HepG2 (cell line): Measurements from ENCODE around the gene TMEM125. TPM values are rescaled to one million over a fixed set of nuclear protein-coding genes. Genes with fewer than 3 reads are reported as not detected.

Experiments
- BHLHE40 ChIP-seq: IDR thresholded peaks from 2 replicates; pipeline ENCODE4 v1.6.1; 2011; ENCODE audit warnings: low read length, improper control_type of control experiment
- CBFB ChIP-seq: sonication (generic); formaldehyde crosslinking; IDR thresholded peaks from 2 replicates; pipeline ENCODE4 v1.4.0; 2020; ENCODE audit warnings: missing genetic modification reagents
- EZH2 ChIP-seq: conservative IDR thresholded peaks from 2 replicates; pipeline ENCODE4 v1.6.1; 2012; ENCODE audit warnings: mild to moderate bottlenecking, low read depth, low read length, moderate library complexity
- JARID2 ChIP-seq: sonication (generic); formaldehyde crosslinking; IDR thresholded peaks from 2 replicates; pipeline ENCODE4 v1.8.1; 2023; ENCODE audit warnings: missing genetic modification reagents, inconsistent platforms; ENCODE audit not compliant: insufficient replicate concordance
- MBD4 ChIP-seq: IDR thresholded peaks from 2 replicates; pipeline ENCODE4 v1.6.1; 2012; ENCODE audit warnings: low read length, inconsistent platforms, borderline replicate concordance
- MEF2D ChIP-seq: sonication (generic); formaldehyde crosslinking; IDR thresholded peaks from 2 replicates; pipeline ENCODE4 v1.5.1; 2020; ENCODE audit warnings: mild to moderate bottlenecking, missing genetic modification reagents
- SP1 ChIP-seq, 2 experiments: fragments of 450-650 bp in 1 of 2; sonication (generic) in 1 of 2; formaldehyde crosslinking in 1 of 2; IDR thresholded peaks; 2 replicates each; pipeline versions ENCODE4 v1.4.0 to v1.6.1; 2016 to 2020; ENCODE audit warnings: missing genetic modification reagents in 1 of 2
- TBL1XR1 ChIP-seq: fragments of 150-350 bp; IDR thresholded peaks from 2 replicates; pipeline ENCODE4 v1.6.1; 2014; ENCODE audit warnings: borderline replicate concordance, low read length; ENCODE audit not compliant: partially characterized antibody
- TBX3 ChIP-seq: fragments of 450-650 bp; IDR thresholded peaks from 2 replicates; pipeline ENCODE4 v1.6.1; 2017; ENCODE audit warnings: antibody characterized with exemption, mild to moderate bottlenecking, inconsistent platforms, borderline replicate concordance
- TCF7L2 ChIP-seq: IDR thresholded peaks from 2 replicates; pipeline ENCODE4 v1.6.1; 2011; ENCODE audit warnings: mild to moderate bottlenecking, low read depth, low read length, moderate library complexity
- ZFYVE20 ChIP-seq: sonication (generic); formaldehyde crosslinking; IDR thresholded peaks from 2 replicates; pipeline ENCODE4 v1.8.0; 2023; ENCODE audit warnings: low read depth, mild to moderate bottlenecking, moderate library complexity, missing genetic modification reagents, borderline replicate concordance
- ZNF331 ChIP-seq: sonication (generic); formaldehyde crosslinking; IDR thresholded peaks from 2 replicates; pipeline ENCODE4 v1.4.0; 2020; ENCODE audit warnings: missing genetic modification reagents
- ZNF335 ChIP-seq: sonication (generic); formaldehyde crosslinking; IDR thresholded peaks from 2 replicates; pipeline ENCODE4 v1.4.0; 2020; ENCODE audit warnings: missing genetic modification reagents
- ZNF451 ChIP-seq: sonication (generic); formaldehyde crosslinking; IDR thresholded peaks from 2 replicates; pipeline ENCODE4 v1.5.0; 2020; ENCODE audit warnings: mild to moderate bottlenecking, missing genetic modification reagents
- ZNF746 ChIP-seq: sonication (generic); formaldehyde crosslinking; IDR thresholded peaks from 2 replicates; pipeline ENCODE4 v1.8.0; 2022; ENCODE audit warnings: mild to moderate bottlenecking, missing genetic modification reagents
- ZSCAN25 ChIP-seq: sonication (generic); formaldehyde crosslinking; IDR thresholded peaks from 2 replicates; pipeline ENCODE4 v1.8.0; 2022; ENCODE audit warnings: mild to moderate bottlenecking, missing genetic modification reagents
- polyA plus RNA-seq, 8 experiments: library from polyadenylated mRNA; depleted of rRNA in 3 of 8; stranded (reverse) in 7 of 8; unstranded in 1 of 8; fragments of >200 nt; fragmentation: Illumina TruSeq in 4 of 8; extraction: Trizol in 4 of 8; gene quantifications; 2 replicates each; pipeline versions ENCODE4 v1.2.1 to v1.2.3, GENCODE V29; 2011 to 2016; ENCODE audit warnings: low read depth in 4 of 8, missing spikeins in 1 of 8, mixed read lengths in 1 of 8; ENCODE audit not compliant: insufficient read depth in 1 of 8
- total RNA-seq, 5 experiments: library from RNA; depleted of rRNA; stranded (reverse); fragments of >200 nt; fragmentation: Illumina TruSeq; extraction: Trizol; gene quantifications; 2 replicates each; pipeline ENCODE4 v1.2.3, GENCODE V29; 2016; ENCODE audit warnings: low read depth in 1 of 5
- TF ChIP-seq, protein P1 (sequence below): sonication (generic); formaldehyde crosslinking; IDR thresholded peaks from 2 replicates; pipeline ENCODE4 v1.4.0; 2020; ENCODE audit warnings: missing genetic modification reagents
- TF ChIP-seq, protein P2 (sequence below): IDR thresholded peaks from 2 replicates; pipeline ENCODE4 v1.6.1; 2016; ENCODE audit warnings: control low read depth
- TF ChIP-seq, protein P3 (sequence below): sonication (generic); formaldehyde crosslinking; IDR thresholded peaks from 2 replicates; pipeline ENCODE4 v1.4.0; 2020; ENCODE audit warnings: missing genetic modification reagents, borderline replicate concordance
- TF ChIP-seq, protein P4 (sequence below): IDR thresholded peaks from 2 replicates; pipeline ENCODE4 v1.6.1; 2016; ENCODE audit warnings: low read depth, borderline replicate concordance
- TF ChIP-seq, protein P5 (sequence below): sonication (generic); formaldehyde crosslinking; IDR thresholded peaks from 2 replicates; pipeline ENCODE4 v1.5.1; 2020; ENCODE audit warnings: mild to moderate bottlenecking, moderate library complexity, missing genetic modification reagents
- TF ChIP-seq, protein P6 (sequence below): sonication (generic); formaldehyde crosslinking; IDR thresholded peaks from 2 replicates; pipeline ENCODE4 v1.5.0; 2020; ENCODE audit warnings: missing genetic modification reagents

The TMEM125 gene
- total and polyA plus RNA-seq, 2 of the 13 experiments (the other 11 are each of a cell fraction or from before 2014, with no cell fraction given): 0.03 TPM; not detected in 1

DNA sequence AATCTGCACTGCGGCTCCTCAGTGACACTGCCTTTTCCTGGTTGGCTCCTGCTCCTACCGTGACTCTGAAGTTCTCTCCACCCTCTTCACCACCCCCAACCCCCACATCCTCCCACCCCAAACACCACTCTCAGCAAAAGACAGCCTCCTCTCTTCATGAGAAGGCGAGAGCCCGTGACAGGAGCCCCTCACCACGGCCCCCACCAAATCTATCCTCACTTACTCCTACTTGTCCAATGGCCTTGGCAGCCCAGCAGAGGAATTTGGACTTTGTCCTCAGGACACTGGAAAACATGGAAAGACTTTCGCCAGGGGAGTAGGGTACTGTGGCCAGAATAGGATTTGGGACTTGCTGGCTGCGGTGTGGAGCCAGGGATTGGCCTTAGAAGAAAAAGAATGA lies 6.9 kb downstream of the TMEM125 start (continued):
- TF ChIP-seq, protein P1, sequence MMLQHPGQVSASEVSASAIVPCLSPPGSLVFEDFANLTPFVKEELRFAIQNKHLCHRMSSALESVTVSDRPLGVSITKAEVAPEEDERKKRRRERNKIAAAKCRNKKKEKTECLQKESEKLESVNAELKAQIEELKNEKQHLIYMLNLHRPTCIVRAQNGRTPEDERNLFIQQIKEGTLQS (CRISPR knock-in tag): no peak
- TF ChIP-seq TCF7L2 (no peak), TBL1XR1 (no peak), CBFB (CRISPR knock-in tag) (no peak), SP1 (IDR thresholded peaks at IDR 0.05) (no peak), SP1 (CRISPR knock-in tag; IDR thresholded peaks at IDR 0.05) (no peak), ZFYVE20 (CRISPR knock-in tag) (no peak), ZNF331 (CRISPR knock-in tag) (peak; percentile 40; the same call in 1 of the 2 replicates), BHLHE40 (no peak), ZNF451 (CRISPR knock-in tag) (no peak), MBD4 (no peak), EZH2 (no peak), ZNF335 (CRISPR knock-in tag) (no peak), ZSCAN25 (0 out of 2 replicates have a peak, but pooled peaks have one; percentile 39), JARID2 (CRISPR knock-in tag) (no peak), TBX3 (no peak), MEF2D (CRISPR knock-in tag) (no peak), ZNF746 (CRISPR knock-in tag) (no peak)
- TF ChIP-seq, protein P2, sequence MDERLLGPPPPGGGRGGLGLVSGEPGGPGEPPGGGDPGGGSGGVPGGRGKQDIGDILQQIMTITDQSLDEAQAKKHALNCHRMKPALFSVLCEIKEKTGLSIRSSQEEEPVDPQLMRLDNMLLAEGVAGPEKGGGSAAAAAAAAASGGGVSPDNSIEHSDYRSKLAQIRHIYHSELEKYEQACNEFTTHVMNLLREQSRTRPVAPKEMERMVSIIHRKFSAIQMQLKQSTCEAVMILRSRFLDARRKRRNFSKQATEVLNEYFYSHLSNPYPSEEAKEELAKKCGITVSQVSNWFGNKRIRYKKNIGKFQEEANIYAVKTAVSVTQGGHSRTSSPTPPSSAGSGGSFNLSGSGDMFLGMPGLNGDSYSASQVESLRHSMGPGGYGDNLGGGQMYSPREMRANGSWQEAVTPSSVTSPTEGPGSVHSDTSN (CRISPR knock-in tag): no peak
- TF ChIP-seq, protein P3, sequence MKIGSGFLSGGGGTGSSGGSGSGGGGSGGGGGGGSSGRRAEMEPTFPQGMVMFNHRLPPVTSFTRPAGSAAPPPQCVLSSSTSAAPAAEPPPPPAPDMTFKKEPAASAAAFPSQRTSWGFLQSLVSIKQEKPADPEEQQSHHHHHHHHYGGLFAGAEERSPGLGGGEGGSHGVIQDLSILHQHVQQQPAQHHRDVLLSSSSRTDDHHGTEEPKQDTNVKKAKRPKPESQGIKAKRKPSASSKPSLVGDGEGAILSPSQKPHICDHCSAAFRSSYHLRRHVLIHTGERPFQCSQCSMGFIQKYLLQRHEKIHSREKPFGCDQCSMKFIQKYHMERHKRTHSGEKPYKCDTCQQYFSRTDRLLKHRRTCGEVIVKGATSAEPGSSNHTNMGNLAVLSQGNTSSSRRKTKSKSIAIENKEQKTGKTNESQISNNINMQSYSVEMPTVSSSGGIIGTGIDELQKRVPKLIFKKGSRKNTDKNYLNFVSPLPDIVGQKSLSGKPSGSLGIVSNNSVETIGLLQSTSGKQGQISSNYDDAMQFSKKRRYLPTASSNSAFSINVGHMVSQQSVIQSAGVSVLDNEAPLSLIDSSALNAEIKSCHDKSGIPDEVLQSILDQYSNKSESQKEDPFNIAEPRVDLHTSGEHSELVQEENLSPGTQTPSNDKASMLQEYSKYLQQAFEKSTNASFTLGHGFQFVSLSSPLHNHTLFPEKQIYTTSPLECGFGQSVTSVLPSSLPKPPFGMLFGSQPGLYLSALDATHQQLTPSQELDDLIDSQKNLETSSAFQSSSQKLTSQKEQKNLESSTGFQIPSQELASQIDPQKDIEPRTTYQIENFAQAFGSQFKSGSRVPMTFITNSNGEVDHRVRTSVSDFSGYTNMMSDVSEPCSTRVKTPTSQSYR (CRISPR knock-in tag): peak; percentile 45; the same call in 1 of the 2 replicates
- TF ChIP-seq, protein P4, sequence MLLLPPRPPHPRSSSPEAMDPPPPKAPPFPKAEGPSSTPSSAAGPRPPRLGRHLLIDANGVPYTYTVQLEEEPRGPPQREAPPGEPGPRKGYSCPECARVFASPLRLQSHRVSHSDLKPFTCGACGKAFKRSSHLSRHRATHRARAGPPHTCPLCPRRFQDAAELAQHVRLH (CRISPR knock-in tag): no peak
- TF ChIP-seq, protein P5, sequence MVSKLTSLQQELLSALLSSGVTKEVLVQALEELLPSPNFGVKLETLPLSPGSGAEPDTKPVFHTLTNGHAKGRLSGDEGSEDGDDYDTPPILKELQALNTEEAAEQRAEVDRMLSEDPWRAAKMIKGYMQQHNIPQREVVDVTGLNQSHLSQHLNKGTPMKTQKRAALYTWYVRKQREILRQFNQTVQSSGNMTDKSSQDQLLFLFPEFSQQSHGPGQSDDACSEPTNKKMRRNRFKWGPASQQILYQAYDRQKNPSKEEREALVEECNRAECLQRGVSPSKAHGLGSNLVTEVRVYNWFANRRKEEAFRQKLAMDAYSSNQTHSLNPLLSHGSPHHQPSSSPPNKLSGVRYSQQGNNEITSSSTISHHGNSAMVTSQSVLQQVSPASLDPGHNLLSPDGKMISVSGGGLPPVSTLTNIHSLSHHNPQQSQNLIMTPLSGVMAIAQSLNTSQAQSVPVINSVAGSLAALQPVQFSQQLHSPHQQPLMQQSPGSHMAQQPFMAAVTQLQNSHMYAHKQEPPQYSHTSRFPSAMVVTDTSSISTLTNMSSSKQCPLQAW (CRISPR knock-in tag): no peak
- TF ChIP-seq, protein P6, sequence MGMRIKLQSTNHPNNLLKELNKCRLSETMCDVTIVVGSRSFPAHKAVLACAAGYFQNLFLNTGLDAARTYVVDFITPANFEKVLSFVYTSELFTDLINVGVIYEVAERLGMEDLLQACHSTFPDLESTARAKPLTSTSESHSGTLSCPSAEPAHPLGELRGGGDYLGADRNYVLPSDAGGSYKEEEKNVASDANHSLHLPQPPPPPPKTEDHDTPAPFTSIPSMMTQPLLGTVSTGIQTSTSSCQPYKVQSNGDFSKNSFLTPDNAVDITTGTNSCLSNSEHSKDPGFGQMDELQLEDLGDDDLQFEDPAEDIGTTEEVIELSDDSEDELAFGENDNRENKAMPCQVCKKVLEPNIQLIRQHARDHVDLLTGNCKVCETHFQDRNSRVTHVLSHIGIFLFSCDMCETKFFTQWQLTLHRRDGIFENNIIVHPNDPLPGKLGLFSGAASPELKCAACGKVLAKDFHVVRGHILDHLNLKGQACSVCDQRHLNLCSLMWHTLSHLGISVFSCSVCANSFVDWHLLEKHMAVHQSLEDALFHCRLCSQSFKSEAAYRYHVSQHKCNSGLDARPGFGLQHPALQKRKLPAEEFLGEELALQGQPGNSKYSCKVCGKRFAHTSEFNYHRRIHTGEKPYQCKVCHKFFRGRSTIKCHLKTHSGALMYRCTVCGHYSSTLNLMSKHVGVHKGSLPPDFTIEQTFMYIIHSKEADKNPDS (CRISPR knock-in tag): no peak
